GM12865 (cell line): Measurements from ENCODE around the gene EPOP.

Experiments
- DNase-seq: peaks from one replicate; pipeline ENCODE4 v3.0.0; 2010; ENCODE audit warnings: low read depth
- H3K4me3 ChIP-seq: 2 replicates; pipeline ENCODE4 v1.5.1; 2011; ENCODE audit warnings: mild to moderate bottlenecking, low read depth, low read length, control low read depth
- TF ChIP-seq, protein P1 (sequence below): IDR thresholded peaks from 2 replicates; pipeline ENCODE4 v1.5.1; 2011; ENCODE audit warnings: low read length, control low read depth, low read depth, inconsistent platforms; ENCODE audit not compliant: insufficient read depth; ENCODE audit errors: missing control alignments

EPOP gene

DNA sequence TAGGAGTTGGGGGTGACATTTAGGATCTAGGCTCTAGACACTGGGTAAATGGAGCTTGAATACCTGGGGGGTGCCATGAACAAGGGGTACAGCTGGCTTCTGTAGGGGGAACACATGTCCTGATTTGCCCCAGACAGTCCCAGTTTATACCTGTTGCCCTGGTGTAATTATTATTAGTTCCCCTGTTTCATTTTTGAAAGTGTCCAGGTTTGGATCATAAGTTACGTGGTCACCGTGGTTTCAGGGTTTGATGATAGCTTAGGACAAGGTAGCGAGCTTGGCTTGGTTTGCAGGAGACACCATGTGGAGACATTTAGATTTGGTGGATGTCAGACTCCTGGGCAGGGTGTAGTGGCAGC, 35.8 kb upstream of the EPOP start:
- TF ChIP-seq, protein P1, sequence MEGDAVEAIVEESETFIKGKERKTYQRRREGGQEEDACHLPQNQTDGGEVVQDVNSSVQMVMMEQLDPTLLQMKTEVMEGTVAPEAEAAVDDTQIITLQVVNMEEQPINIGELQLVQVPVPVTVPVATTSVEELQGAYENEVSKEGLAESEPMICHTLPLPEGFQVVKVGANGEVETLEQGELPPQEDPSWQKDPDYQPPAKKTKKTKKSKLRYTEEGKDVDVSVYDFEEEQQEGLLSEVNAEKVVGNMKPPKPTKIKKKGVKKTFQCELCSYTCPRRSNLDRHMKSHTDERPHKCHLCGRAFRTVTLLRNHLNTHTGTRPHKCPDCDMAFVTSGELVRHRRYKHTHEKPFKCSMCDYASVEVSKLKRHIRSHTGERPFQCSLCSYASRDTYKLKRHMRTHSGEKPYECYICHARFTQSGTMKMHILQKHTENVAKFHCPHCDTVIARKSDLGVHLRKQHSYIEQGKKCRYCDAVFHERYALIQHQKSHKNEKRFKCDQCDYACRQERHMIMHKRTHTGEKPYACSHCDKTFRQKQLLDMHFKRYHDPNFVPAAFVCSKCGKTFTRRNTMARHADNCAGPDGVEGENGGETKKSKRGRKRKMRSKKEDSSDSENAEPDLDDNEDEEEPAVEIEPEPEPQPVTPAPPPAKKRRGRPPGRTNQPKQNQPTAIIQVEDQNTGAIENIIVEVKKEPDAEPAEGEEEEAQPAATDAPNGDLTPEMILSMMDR, result no peak
- no peak overlapping the region for H3K4me3 ChIP-seq
- DNase-seq, result no peak

DNA sequence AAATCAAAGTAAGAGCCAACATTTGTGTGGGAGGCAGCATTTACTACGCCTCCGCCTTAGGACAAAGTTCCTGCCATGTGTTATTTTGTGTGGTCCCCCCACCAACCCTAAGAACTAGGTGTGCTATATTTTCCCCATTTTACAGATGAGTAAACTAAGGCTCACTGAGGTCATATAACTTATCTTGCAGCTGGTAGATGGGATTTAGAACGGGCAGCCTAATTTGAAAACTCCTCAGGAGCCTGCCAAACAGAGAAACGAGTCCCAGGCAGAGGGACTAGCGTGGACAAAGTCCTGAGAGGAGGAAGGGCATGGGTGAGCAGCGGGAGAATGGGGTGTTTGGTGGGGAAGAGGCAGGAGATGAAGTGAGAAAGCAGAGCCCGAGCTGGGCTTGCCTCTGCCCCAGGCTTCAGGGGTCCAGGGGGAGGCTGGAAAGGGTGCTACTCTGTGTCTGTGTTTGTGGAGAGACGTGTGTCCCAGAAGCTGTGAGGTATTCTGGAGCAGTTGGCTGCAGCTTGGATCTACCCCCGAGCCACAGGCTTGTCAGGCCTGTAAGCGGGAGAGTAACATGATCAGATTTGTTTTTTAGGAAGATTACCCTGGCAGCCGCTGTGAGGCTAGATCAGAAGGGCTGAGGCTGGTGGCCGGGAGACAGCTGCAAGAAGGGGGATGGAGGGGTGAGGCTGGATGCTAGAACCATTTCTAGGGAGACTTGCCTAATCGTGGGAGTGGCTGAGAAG, 35.3 kb upstream of the EPOP start:
- TF ChIP-seq, protein P1, result no peak
- no peak overlapping the region for H3K4me3 ChIP-seq
- DNase-seq, result no peak

DNA sequence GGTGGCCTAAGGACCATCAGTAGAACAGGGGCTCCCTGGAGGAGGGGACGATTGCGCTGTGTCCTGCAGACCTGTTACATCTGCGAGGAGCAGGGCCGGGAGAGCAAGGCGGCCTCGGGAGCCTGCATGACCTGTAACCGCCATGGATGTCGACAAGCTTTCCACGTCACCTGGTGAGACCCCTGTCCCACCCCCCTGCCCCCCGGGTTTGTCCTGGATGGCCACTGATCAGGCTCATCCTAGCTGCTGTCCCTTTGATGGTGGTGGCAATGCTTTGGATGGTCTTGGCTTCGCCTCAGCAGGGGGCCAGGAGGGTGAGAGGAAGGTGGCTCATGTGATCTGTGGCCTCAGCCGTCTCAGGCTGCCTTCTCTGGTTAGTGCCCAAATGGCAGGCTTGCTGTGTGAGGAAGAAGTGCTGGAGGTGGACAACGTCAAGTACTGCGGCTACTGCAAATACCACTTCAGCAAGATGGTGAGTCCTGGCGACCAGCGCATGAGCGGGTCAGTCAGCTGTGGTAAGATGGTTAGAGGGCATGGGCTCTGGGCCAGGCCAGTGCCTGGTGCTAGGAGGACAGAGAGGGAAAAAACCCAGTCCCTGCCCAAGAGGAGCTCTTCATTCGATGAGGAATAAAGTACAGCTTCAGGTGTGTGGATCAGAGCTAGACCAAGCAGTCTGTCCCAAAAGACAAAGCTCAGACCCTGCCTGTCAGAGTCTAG, 34.5 kb upstream of the EPOP start:
- no peak for DNase-seq
- TF ChIP-seq, protein P1, result no peak
- H3K4me3 ChIP-seq, result no peak overlapping the region

DNA sequence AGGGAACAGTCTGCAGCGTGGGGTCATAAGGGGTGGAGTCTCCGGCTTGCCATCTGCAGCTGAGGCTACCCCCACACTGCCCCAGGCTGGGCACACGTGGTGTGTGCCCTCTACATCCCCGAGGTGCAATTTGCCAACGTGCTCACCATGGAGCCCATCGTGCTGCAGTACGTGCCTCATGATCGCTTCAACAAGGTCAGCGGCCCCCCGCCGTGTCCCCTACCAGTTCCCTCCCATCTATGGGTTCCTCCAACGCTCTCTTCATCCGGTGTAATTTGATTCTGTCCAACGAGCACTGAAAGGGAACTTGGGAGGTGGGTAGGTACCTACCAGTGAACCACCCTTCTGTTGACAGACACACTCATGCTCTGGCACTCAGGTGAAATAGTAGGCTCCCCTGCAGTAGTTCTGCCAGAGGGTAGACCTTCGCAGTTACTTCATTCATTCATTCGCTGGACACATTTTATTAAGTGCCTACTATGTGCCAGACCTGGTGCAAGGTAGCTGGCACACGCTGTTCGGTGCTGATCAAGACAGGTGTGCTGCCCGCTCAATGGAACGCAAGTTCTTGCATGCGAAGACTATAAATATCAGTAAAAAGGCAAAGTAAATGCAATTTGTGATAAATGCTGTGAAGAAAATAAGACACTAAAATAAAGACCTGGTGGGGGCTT, 33.1 kb upstream of the EPOP start:
- DNase-seq, result no peak
- TF ChIP-seq, protein P1, result no peak
- no peak overlapping the region for H3K4me3 ChIP-seq

DNA sequence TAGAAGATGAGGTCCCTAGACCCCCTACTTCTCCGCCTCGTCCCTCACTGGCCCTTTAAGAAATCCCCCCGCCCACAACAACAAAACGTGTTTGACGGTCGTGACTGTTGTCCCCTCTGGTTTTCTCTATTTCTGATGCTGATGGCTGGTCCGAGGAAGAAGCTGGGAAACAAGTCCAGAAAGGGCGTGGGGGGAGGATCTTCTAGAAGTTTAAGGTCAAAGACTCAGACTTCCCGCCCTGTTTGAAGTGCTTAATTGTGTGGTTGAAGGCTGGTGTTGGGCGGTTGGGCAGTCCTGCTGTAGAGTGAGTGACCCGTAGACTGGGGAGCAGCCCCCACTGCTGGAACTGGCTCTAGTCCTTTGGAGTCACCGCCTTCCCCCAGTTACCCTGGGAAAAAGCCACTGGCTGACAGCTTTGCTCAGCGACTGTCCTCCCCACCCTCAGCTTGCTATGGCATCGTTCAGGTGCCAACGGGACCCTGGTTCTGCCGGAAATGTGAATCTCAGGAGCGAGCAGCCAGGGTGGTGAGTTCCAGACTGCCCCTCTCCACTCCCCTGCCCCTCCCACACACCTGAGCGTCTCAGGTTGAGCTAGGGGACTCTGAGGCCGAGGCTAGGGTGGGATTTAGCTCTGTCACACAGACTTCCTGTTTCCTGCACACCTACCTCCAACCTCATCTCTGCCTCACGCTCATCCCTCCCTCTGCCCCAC, 31.9 kb upstream of the EPOP start:
- DNase-seq, result peak; percentile 38
- TF ChIP-seq, protein P1, result no peak
- peak overlapping the region; percentile 92 for H3K4me3 ChIP-seq

DNA sequence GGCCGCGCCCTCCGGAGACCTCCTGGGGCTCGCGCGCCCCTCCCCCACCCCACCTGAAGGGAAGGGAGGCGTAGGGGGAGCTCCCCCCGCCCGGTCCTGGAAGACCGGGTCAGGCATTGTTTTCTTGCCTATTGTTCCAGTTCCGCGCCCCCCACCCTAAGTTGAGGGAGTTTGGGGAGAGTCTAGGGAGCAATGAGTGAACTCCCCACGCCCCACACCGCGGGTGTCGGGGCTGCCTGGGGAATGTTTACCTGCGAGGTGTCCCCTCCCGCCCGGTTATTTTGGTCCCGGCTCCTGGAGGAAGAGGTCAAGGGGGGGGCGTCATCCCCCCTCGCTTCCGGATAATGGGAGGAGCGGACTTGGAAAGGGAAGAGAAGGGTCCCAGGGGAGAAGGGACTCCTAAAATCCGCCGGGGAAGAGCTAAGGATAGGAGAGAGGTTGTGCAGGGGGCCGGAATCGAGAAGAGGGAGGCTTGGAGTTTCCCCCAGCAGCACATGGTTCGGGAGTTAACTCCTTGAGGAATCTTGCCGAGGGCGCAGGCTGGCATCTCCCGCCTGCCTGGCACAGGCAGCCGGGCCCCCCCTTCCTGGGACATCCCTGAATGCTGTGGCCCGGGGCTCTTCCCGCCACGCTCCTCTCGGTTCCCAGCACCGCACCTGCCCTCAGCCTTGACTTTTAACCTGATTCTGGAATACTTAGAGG, 31.2 kb upstream of the EPOP start:
- DNase-seq, result peak; percentile 33
- peak overlapping the region; percentile 92 for H3K4me3 ChIP-seq
- TF ChIP-seq, protein P1, result no peak
